Endothelial cell of umbilical vein (primary cell): ENCODE results near the gene ANGPT4. TPM values are rescaled to one million over a fixed set of nuclear protein-coding genes. Genes with fewer than 3 reads are reported as not detected.

Source experiments
- BruUV-seq: library from RNA; stranded (reverse); fragments of 400-500 nt; replicated peaks from 2 replicates; lab custom pipeline; 2021; lab: Mats Ljungman, UMichigan
- CTCF ChIA-PET: fragments of 300-600, 350-600 bp; sonication (Branson Sonifier 250); formaldehyde crosslinking; loops from one replicate; lab custom pipeline; 2021; ENCODE audit warnings: antibody characterized with exemption, inconsistent platforms; lab: Charles Lee
- POLR2A ChIA-PET: fragments of 300-600, 350-600 bp; sonication (Branson Sonifier 250); formaldehyde crosslinking; loops from one replicate; lab custom pipeline; 2021; ENCODE audit warnings: antibody characterized with exemption, inconsistent platforms; lab: Charles Lee
- DNase-seq: peaks from one replicate; pipeline ENCODE4 v3.0.0-alpha.2; 2011; ENCODE audit warnings: low read depth, low spot score
- FAIRE-seq: peaks from 2 replicates; lab custom pipeline; 2011; peaks lifted over from hg19 to GRCh38; lab: Jason Lieb, UNC
- H2AFZ ChIP-seq: 2 replicates; pipeline ENCODE4 v1.6.0; 2012; ENCODE audit warnings: low read depth, low read length, control low read depth, inconsistent platforms
- H3K27ac ChIP-seq: 2 replicates; pipeline ENCODE4 v1.5.1; 2011; ENCODE audit warnings: low read depth, mild to moderate bottlenecking, control low read depth, low read length, moderate library complexity; ENCODE audit not compliant: insufficient read depth
- H3K27me3 ChIP-seq, 2 experiments: 2 replicates each; pipeline versions ENCODE4 v1.6.0 to v1.6.1; 2011; ENCODE audit warnings: low read length in 2 of 2, mixed read lengths in 1 of 2; ENCODE audit not compliant: control insufficient read depth in 2 of 2, insufficient read depth in 2 of 2
- H3K36me3 ChIP-seq, 2 experiments: 2 replicates in 1 of 2; 3 replicates in 1 of 2; pipeline ENCODE4 v1.5.1; 2011; ENCODE audit warnings: low read length in 2 of 2, mild to moderate bottlenecking in 1 of 2, moderate library complexity in 1 of 2; ENCODE audit not compliant: control insufficient read depth in 2 of 2, insufficient read depth in 2 of 2; ENCODE audit errors: extremely low read depth in 1 of 2
- H3K4me1 ChIP-seq: 3 replicates; pipeline ENCODE4 v1.5.1; 2011; ENCODE audit warnings: mild to moderate bottlenecking, low read length; ENCODE audit not compliant: control insufficient read depth, insufficient read depth; ENCODE audit errors: extremely low read depth
- H3K4me2 ChIP-seq: 2 replicates; pipeline ENCODE4 v1.6.1; 2011; ENCODE audit warnings: low read length, control low read depth, mixed read lengths; ENCODE audit not compliant: insufficient read depth
- H3K4me3 ChIP-seq, 3 experiments: fragments of 200-600 bp in 1 of 3; sonication (generic), shearing (Covaris generic) in 1 of 3; replicated peaks in 1 of 3; 2 replicates each; pipeline ENCODE4 v1.5.1; 2011 to 2016; ENCODE audit warnings: control low read depth in 3 of 3, low read length in 3 of 3, mild to moderate bottlenecking in 2 of 3, inconsistent platforms in 1 of 3, low read depth in 1 of 3, moderate library complexity in 1 of 3; ENCODE audit not compliant: insufficient read depth in 1 of 3
- H3K79me2 ChIP-seq: 2 replicates; pipeline ENCODE4 v1.6.0; 2012; ENCODE audit warnings: low read length, inconsistent platforms; ENCODE audit not compliant: control insufficient read depth, insufficient read depth
- H3K9ac ChIP-seq: replicated peaks from 2 replicates; pipeline ENCODE3; 2011; ENCODE audit warnings: low read length, control low read depth; ENCODE audit not compliant: insufficient read depth; ENCODE audit errors: extremely low read depth
- H3K9me1 ChIP-seq: replicated peaks from 3 replicates; pipeline ENCODE4 v1.6.0; 2011; ENCODE audit warnings: mild to moderate bottlenecking, low read length; ENCODE audit not compliant: control insufficient read depth, insufficient read depth; ENCODE audit errors: extremely low read depth
- H3K9me3 ChIP-seq: replicated peaks from 2 replicates; pipeline ENCODE4 v1.5.1; 2012; ENCODE audit warnings: low read length, inconsistent platforms; ENCODE audit not compliant: control insufficient read depth, insufficient read depth
- H4K20me1 ChIP-seq: replicated peaks from 2 replicates; pipeline ENCODE3; 2011; ENCODE audit warnings: mild to moderate bottlenecking, low read length; ENCODE audit not compliant: control insufficient read depth, insufficient read depth; ENCODE audit errors: extremely low read depth
- CTCF ChIP-seq, 2 donors: IDR thresholded peaks; 1 replicate in 1 of 2; 2 replicates in 1 of 2; pipeline ENCODE4 v1.5.1; 2011; ENCODE audit warnings: low read length in 2 of 2, mild to moderate bottlenecking in 2 of 2, moderate library complexity in 2 of 2, control low read depth in 1 of 2, inconsistent platforms in 1 of 2, low read depth in 1 of 2; ENCODE audit not compliant: insufficient read depth in 1 of 2; ENCODE audit errors: extremely low read depth in 1 of 2
- EZH2 ChIP-seq: IDR thresholded peaks from 2 replicates; pipeline ENCODE4 v1.6.1; 2012; ENCODE audit warnings: borderline replicate concordance, low read depth, mild to moderate bottlenecking, moderate library complexity, low read length, inconsistent platforms; ENCODE audit not compliant: severe bottlenecking
- FOS ChIP-seq: IDR thresholded peaks from 2 replicates; pipeline ENCODE4 v1.6.1; 2011; ENCODE audit warnings: mild to moderate bottlenecking, low read length, moderate library complexity, borderline replicate concordance; ENCODE audit not compliant: insufficient read depth
- GATA2 ChIP-seq: IDR thresholded peaks from 2 replicates; pipeline ENCODE4 v1.7.0; 2011; ENCODE audit warnings: low read depth, mild to moderate bottlenecking, moderate library complexity, mixed read lengths, low read length; ENCODE audit not compliant: insufficient read length, insufficient read depth
- JUN ChIP-seq: IDR thresholded peaks from 2 replicates; pipeline ENCODE4 v1.6.1; 2011; ENCODE audit warnings: borderline replicate concordance, low read depth; ENCODE audit not compliant: insufficient read length, insufficient read depth
- MAX ChIP-seq: IDR thresholded peaks from 2 replicates; pipeline ENCODE4 v1.6.1; 2011; ENCODE audit not compliant: insufficient read depth, insufficient read length
- MYC ChIP-seq: IDR thresholded peaks from one replicate; pipeline ENCODE4 v1.6.1; 2011; ENCODE audit warnings: mild to moderate bottlenecking, low read depth, low read length
- POLR2A ChIP-seq: IDR thresholded peaks from 2 replicates; pipeline ENCODE4 v1.6.1; 2012; ENCODE audit warnings: low read depth, mild to moderate bottlenecking, control low read depth, low read length
- POLR2AphosphoS5 ChIP-seq: IDR thresholded peaks from 2 replicates; pipeline ENCODE4 v1.6.1; 2012; ENCODE audit warnings: low read depth, mild to moderate bottlenecking, control low read depth, low read length, moderate library complexity; ENCODE audit not compliant: insufficient read depth
- dilution Hi-C: fragments of 300-500 bp; cut with MboI; formaldehyde crosslinking; loops from one replicate; pipeline ENCODE4 v1.15.0; 2019; ENCODE audit warnings: low sequenced_read_pairs; ENCODE audit not compliant: extremely low pct_ligation_motif_present
- intact Hi-C: fragments of 100-400 bp; cut with micrococcal nuclease; formaldehyde crosslinking; loops from one replicate; pipeline ENCODE4 v1.10.0; 2022
- polyA plus RNA-seq, 4 experiments: library from polyadenylated mRNA; depleted of rRNA in 3 of 4; stranded (reverse) in 3 of 4; unstranded in 1 of 4; fragments of >200 nt; gene quantifications; 2 replicates each; pipeline versions ENCODE4 v1.2.1 to v1.2.3, GENCODE V29; 2011 to 2012; ENCODE audit warnings: missing spikeins in 1 of 4
- total RNA-seq: library from RNA; stranded (reverse); gene quantifications from 2 replicates; pipeline ENCODE4 v1.2.3, GENCODE V29; 2021

The ANGPT4 gene
- total and polyA plus RNA-seq, 2 donors (not counting 3 experiments of a cell fraction or from before 2014, with no cell fraction given), result not detected

- dilution Hi-C loops (no loop called here), intact Hi-C loops (no loop called here)
- Histone ChIP-seq H3K9ac (no peak overlapping the region), H3K79me2 (no peaks in the 10 kb centered on the region), H3K36me3 (no peaks in the 10 kb centered on the region), H3K4me1 (no peaks in the 10 kb centered on the region), H2AFZ (no peak overlapping the region), H3K27me3 (peaks cover 6 to 7% of the 10 kb centered on the region in 2 experiments), H3K9me3 (no peaks in the 10 kb centered on the region), H3K27ac (no peak overlapping the region), H4K20me1 (no peaks in the 10 kb centered on the region), H3K4me2 (no peak overlapping the region), H3K4me3 (no peak overlapping the region), H3K9me1 (no peaks in the 10 kb centered on the region)
- no TSS peak for BruUV-seq
- no peak for DNase-seq
- ChIA-PET CTCF (interaction anchor here (1.3 to 1.4 kb wide), 2 partner anchors 19 to 72 kb away, joined by 3 read pairs; no protein-coding TSS in a partner anchor), POLR2A (no interaction called here)
- no peak for FAIRE-seq
- TF ChIP-seq EZH2, result no peak
- no peak for TF ChIP-seq MAX
- no peak for TF ChIP-seq POLR2AphosphoS5
- no peak for TF ChIP-seq POLR2A
- no peak for TF ChIP-seq JUN
- TF ChIP-seq FOS, result no peak
- TF ChIP-seq CTCF (IDR thresholded peaks at IDR 0.05; ENCODE audit: extremely low read depth in 1 of 2, insufficient read depth in 1 of 2, low read depth in 1 of 2, low read length in 2 of 2), result no peak
- no peak for TF ChIP-seq GATA2
- TF ChIP-seq MYC, result no peak
Measured at GRCh38 chr20:890666-891057, 25.5 kb downstream of the ANGPT4 start.
